ENCODE data around the gene HDAC9.
"Not testable (repeated sequence)": the region's sequence is repeated elsewhere in the genome, so short reads cannot be mapped to it uniquely, and the experiment has no call there.

Gene HDAC9

DNA sequence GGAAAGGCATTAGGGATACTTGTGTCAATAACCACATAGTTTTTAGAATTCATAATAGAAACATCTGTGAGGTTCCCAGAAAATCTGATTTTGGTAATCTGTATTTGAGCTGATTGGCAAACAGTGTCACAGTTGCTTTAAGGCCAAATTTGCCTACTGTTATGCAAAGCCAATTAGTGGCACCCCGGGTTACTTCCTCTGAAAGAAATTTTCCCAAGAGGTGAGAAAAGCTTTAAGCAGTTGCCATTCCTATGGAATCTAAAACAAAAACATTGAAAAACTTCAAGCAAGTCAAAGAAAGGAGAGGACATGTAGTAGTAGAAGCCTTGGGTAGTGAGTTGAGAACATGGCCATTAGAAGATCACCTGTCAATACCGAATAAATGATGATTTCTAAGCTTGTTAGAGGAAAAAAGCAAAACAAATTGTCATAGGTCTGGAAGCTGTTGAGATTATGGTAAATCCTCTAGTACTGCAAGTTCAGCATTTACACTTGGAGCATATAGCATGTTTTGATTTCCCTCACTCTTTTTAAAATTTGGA is 445.1 kb downstream of the HDAC9 start:
- Mint-ChIP-seq H3K4me3 (no peak overlapping the region), H3K4me1 (ENCODE audit: low read depth) (no peaks in the 10 kb centered on the region), H3K27ac (no peak overlapping the region), H3K36me3 (no peaks in the 10 kb centered on the region), H3K9me3 (ENCODE audit: low read depth) (peaks cover 5% of the 10 kb centered on the region), H3K27me3 (no peaks in the 10 kb centered on the region)

DNA sequence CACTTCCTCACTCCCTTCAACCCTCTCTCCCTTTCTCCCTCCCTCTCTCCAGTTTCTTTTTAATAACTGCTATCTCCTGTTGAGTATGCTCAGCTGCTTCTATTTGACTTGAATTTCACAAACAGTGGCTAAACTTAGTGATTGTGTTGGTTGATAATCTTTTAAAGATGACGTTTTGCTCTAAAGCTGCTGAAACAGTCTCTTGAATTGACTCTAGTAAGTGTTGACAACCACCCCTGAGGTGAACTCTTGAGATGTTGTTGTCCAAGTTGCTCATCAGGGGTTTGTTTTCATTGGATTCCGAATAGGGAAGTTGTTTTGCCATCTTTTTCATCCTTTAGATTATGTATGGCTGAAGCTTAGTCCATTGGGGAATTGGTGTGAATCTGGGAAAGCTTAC is 445.7 kb downstream of the HDAC9 start:
- no peaks in the 10 kb centered on the region for H3K36me3 Mint-ChIP-seq
- H3K27ac Mint-ChIP-seq, result no peak overlapping the region
- no peaks in the 10 kb centered on the region for H3K27me3 Mint-ChIP-seq
- H3K9me3 Mint-ChIP-seq (ENCODE audit: low read depth), result no peaks in the 10 kb centered on the region
- H3K4me1 Mint-ChIP-seq (ENCODE audit: low read depth), result no peaks in the 10 kb centered on the region
- no peak overlapping the region for H3K4me3 Mint-ChIP-seq

DNA sequence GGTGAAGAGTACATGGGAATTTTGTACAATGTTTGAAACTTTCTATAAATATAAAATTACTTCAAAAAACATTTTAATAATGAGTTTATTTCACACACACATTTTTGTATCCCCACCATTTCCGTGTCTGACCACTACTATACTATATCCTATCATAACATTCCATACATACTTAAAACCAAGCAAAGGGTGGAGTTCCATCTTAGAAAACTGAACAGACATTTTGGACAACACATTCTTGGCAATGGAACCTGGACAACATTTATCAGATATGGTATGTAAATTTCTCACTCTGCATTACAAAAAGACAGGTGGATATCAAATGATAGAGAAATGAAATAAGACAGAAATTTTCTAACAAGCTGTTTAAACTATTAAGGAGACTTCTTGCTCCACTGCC is 453.0 kb downstream of the HDAC9 start:
- H3K27me3 Mint-ChIP-seq, result no peaks in the 10 kb centered on the region
- H3K36me3 Mint-ChIP-seq, result no peaks in the 10 kb centered on the region
- no peaks in the 10 kb centered on the region for H3K4me1 Mint-ChIP-seq (ENCODE audit: low read depth)
- H3K4me3 Mint-ChIP-seq, result no peak overlapping the region
- H3K27ac Mint-ChIP-seq, result no peak overlapping the region
- peaks cover 4% of the 10 kb centered on the region for H3K9me3 Mint-ChIP-seq (ENCODE audit: low read depth)

DNA sequence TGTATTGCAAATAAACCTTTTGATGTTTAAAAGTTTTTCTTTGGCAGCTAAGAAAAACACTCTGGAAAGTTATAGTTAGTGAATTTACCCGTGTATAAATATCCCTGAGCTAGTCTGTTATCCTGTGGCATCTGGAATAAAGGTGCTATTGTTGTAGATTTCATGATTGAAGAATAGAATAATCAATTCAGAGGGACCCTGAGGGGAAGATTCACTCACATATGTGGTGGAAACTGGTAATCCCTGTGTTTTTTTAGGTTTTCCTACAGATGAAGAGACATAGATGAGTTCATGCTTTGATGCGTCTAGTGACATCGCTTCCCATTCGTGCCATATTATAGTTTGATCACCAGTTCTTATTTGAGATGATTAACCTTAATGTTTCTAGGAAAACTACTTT is 457.3 kb downstream of the HDAC9 start:
- no peaks in the 10 kb centered on the region for H3K36me3 Mint-ChIP-seq
- no peaks in the 10 kb centered on the region for H3K4me1 Mint-ChIP-seq (ENCODE audit: low read depth)
- no peak overlapping the region for H3K27ac Mint-ChIP-seq
- H3K9me3 Mint-ChIP-seq (ENCODE audit: low read depth), result peaks cover 4% of the 10 kb centered on the region
- H3K4me3 Mint-ChIP-seq, result no peak overlapping the region
- H3K27me3 Mint-ChIP-seq, result no peaks in the 10 kb centered on the region

DNA sequence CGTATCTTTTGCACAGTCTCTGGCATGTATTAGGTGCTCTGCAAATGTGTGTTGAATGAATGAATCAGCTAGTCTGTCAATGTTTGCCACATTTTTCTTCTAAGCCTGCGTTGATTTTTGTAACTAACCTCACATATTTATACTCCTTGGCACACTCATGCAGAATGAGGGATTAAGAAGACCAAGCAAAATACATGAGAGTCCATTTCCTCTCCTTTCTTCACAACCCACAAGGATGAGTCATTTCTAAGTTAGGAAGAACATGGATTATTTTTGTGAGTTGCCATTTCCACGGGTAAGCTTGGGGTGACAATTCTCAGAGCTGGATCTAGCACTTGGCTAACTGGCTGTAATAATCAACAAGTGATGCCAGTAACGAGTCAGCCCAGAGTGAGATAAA is 463.1 kb downstream of the HDAC9 start:
- H3K27ac Mint-ChIP-seq, result no peak overlapping the region
- no peaks in the 10 kb centered on the region for H3K36me3 Mint-ChIP-seq
- no peaks in the 10 kb centered on the region for H3K4me1 Mint-ChIP-seq (ENCODE audit: low read depth)
- H3K4me3 Mint-ChIP-seq, result no peak overlapping the region
- peaks cover 7% of the 10 kb centered on the region for H3K9me3 Mint-ChIP-seq (ENCODE audit: low read depth)
- H3K27me3 Mint-ChIP-seq, result no peaks in the 10 kb centered on the region

DNA sequence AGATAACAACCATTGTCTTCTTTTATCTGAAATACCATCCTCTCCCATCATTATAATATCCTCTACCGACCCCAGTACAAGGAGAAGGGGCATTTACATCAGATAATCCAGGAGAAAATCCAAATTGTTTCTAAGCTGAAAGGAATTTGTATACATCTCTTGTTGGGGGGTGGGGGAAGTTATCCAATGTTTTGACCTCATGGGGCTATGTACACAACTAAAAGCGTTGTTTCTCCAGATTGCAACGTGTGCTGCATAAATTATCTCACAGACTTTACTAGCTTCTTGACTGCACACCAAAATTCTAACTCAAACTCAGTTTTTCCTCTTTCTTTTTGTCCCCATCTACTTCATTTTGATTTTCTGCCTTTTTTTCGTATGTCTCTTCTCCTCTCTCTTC is 465.2 kb downstream of the HDAC9 start:
- H3K4me3 Mint-ChIP-seq, result no peak overlapping the region
- no peaks in the 10 kb centered on the region for H3K36me3 Mint-ChIP-seq
- H3K4me1 Mint-ChIP-seq (ENCODE audit: low read depth), result no peaks in the 10 kb centered on the region

DNA sequence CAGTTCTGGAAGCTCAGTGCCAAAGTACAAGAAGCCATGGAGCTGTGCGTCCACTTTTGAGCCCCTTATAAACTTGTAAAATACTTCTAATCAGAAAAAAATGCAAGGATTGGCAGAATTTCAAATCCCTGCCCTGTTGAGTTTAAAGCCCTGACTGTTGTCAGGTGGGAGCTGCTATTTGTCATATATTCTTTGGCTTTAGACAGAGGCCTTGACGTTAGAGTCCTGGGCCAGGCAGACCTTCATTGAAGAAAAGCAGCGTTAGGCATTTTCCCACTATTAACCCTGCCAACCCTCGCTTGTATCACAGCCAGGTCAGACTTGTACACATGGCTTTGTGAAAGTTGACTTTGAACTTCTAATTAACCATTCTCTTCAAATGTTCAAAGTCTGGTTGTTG is 466.5 kb downstream of the HDAC9 start:
- H3K4me3 Mint-ChIP-seq, result no peak overlapping the region
- H3K36me3 Mint-ChIP-seq, result no peaks in the 10 kb centered on the region
- H3K27ac Mint-ChIP-seq, result no peak overlapping the region
- peaks cover 11% of the 10 kb centered on the region for H3K9me3 Mint-ChIP-seq (ENCODE audit: low read depth)
- H3K27me3 Mint-ChIP-seq, result no peaks in the 10 kb centered on the region
- no peaks in the 10 kb centered on the region for H3K4me1 Mint-ChIP-seq (ENCODE audit: low read depth)

More for the DNA sequence above, 465.2 kb downstream of the HDAC9 start:
- Mint-ChIP-seq H3K27me3 (no peaks in the 10 kb centered on the region), H3K9me3 (ENCODE audit: low read depth) (peaks cover 11% of the 10 kb centered on the region), H3K27ac (no peak overlapping the region)

DNA sequence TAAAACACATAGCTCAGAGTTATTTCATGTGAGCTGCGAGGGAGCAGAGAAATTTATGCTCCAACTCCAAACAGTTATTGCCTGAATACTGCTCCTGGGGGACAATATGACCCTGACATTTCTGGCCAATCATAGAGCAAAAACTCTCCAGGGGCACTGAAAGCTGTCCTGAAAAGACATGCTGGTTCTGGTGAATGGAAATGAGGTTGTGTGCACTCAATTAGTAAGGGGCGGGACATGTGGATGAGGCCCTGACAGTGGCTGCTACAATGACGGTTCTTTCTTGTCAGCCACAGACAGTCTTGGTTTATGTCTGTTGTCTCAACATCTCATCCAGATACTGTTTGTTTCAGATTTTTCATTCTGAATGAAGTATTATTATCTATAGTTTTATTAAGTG is 470.1 kb downstream of the HDAC9 start:
- H3K27me3 Mint-ChIP-seq, result no peaks in the 10 kb centered on the region
- no peaks in the 10 kb centered on the region for H3K4me1 Mint-ChIP-seq (ENCODE audit: low read depth)
- no peak overlapping the region for H3K4me3 Mint-ChIP-seq
- no peak overlapping the region for H3K27ac Mint-ChIP-seq
- no peaks in the 10 kb centered on the region for H3K36me3 Mint-ChIP-seq
- peaks cover 10% of the 10 kb centered on the region for H3K9me3 Mint-ChIP-seq (ENCODE audit: low read depth)

DNA sequence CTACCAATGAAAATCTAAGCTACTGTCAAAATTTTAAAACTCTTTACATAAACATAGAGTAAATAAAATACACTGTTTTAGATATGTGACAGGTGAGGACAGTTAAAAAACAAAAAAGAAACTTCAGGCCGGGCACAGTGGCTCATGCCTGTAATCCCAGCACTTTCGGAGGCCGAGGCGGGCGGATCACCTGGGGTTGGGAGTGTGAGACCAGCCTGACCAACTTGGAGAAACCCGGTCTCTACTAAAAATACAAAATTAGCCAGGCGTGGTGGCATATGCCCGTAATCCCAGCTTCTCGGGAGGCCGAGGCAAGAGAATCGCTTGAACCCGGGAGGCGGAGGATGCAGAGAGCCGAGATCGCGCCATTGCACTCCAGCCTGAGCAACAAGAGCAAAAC is 472.2 kb downstream of the HDAC9 start:
- H3K27ac Mint-ChIP-seq; H3K27me3 Mint-ChIP-seq; H3K36me3 Mint-ChIP-seq; H3K9me3 Mint-ChIP-seq (ENCODE audit: low read depth); H3K4me1 Mint-ChIP-seq (ENCODE audit: low read depth); H3K4me3 Mint-ChIP-seq: not testable (repeated sequence)

DNA sequence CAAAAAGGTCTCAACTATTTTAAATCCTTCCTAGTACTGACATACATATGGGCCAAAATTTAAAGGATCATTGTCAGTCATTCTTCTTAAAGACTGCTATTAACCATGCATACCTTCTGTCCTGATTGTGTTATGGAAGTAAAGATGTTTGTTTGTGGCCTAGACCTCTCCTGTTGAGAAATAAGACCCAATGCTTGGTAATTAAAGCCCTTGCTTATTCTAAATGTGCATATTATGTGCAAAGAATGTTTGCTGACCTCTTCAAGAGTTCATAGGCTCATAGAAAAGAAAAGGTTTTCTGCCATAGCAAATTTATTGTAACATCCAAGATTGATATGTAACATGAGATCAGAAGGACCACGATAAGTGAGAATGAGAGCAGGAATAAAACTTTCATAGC is 476.3 kb downstream of the HDAC9 start:
- H3K9me3 Mint-ChIP-seq (ENCODE audit: low read depth), result peaks cover 12% of the 10 kb centered on the region
- no peaks in the 10 kb centered on the region for H3K4me1 Mint-ChIP-seq (ENCODE audit: low read depth)
- no peak overlapping the region for H3K27ac Mint-ChIP-seq
- no peak overlapping the region for H3K4me3 Mint-ChIP-seq
- H3K36me3 Mint-ChIP-seq, result no peaks in the 10 kb centered on the region
- no peaks in the 10 kb centered on the region for H3K27me3 Mint-ChIP-seq

DNA sequence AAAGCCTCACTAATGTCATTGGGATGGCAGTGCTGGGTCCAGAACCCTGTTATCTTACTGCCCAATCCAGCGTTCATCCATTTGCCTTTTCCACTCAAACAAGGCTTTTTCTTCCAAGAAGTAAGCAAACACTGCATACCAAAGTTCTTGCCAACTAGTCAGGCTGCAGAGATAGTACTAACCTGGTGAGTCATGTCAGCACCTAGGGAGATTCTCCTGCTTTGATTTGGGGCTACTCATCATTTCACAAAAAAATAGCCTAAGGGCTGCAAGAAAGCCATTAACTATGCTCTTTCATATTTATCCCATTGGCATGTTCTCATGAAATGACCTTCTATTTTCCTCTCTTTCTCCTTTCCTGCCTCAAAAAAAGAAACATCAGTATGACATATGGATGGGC is 479.3 kb downstream of the HDAC9 start:
- H3K36me3 Mint-ChIP-seq, result no peaks in the 10 kb centered on the region
- no peak overlapping the region for H3K27ac Mint-ChIP-seq
- H3K4me1 Mint-ChIP-seq (ENCODE audit: low read depth), result no peaks in the 10 kb centered on the region
- H3K9me3 Mint-ChIP-seq (ENCODE audit: low read depth), result peaks cover 17% of the 10 kb centered on the region
- no peaks in the 10 kb centered on the region for H3K27me3 Mint-ChIP-seq
- no peak overlapping the region for H3K4me3 Mint-ChIP-seq

DNA sequence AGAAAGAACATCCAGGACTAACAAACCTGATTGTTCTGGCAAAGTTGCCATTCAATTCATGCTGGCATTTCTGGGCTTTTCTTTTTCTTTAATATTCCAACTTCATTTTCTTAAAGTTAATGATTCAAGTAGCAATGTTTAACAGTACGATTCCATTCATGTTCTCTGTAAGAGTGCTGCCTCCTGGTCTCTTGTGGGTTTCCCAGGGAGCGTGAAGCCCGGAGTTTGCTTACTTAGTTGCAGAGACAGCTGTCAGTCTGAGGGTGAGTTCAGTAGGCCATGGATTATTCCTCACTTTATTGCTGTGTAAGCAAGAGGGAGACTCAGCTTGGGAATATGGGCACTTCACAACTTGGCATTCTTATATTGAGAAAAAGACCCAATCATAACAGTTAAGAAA is 479.7 kb downstream of the HDAC9 start:
- Mint-ChIP-seq H3K9me3 (ENCODE audit: low read depth) (peaks cover 21% of the 10 kb centered on the region), H3K27me3 (no peaks in the 10 kb centered on the region), H3K27ac (no peak overlapping the region), H3K36me3 (no peaks in the 10 kb centered on the region), H3K4me1 (ENCODE audit: low read depth) (no peaks in the 10 kb centered on the region), H3K4me3 (no peak overlapping the region)

DNA sequence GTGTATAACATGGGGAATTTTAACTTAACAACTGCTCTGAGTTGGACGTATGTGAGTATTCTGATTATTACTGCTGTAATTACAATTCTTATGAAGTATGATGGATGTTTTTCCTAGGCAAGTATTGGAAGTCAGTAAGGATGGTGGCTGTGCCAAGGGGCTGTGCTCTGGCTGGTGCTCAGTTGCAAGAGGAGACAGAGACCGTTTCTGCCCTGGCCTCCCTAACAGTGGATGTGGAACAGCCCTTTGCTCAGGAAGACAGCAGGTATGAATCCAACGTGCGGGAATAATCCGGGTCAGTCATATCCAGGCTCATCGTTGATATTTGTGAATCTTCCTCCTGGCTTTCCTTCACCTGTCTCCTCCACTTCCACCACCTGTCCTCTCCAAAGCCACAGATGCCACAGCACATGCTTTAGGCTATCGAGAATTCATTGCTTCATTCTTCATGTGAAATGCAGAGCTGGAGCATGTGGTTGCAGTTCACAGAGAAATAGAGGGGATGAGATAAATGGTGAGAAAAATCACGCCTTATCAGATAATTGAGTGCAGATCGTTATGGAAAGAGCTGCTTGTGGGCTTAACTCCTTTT is 480.2 kb downstream of the HDAC9 start:
- Mint-ChIP-seq H3K27me3 (no peaks in the 10 kb centered on the region), H3K27ac (no peak overlapping the region)

DNA sequence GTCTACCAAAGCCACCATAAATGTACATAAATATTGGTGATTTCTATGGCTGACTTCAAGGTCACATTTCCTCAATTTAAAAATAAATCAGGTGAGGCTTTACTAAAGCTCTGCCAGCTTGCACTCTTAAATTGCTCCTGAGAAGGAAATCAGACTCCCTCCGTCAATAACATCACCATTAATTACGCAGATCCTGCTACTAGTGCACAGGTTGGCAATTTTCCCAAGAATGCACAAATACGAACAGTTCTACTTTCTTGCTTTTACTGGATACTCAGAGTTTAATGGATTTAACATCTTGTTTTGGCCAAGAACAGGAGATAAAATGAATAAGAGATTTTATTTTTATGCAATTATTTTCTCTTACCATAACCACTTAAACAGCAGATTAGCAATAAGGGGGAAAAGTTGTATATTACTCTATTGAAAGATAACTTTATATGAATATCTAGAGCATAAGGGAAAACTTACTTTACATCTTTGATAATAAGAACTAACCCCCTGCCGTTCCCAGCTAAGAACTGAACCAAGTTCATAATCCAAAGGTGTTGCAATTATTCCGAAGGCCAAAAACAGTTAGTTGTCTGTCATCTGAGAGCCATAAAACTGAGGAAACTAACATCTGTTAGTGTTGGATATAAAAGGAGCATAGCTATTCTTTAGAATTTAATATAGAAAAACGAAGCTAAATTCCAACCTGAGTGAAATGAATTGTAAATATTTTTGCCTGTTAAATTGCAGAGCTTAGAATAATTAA is 481.3 kb downstream of the HDAC9 start:
- H3K4me1 Mint-ChIP-seq (ENCODE audit: low read depth), result no peaks in the 10 kb centered on the region
- no peak overlapping the region for H3K4me3 Mint-ChIP-seq
- peaks cover 23% of the 10 kb centered on the region for H3K9me3 Mint-ChIP-seq (ENCODE audit: low read depth)

More for the DNA sequence above, 480.2 kb downstream of the HDAC9 start:
- H3K36me3 Mint-ChIP-seq, result no peaks in the 10 kb centered on the region
- no peak overlapping the region for H3K4me3 Mint-ChIP-seq
- H3K4me1 Mint-ChIP-seq (ENCODE audit: low read depth), result no peaks in the 10 kb centered on the region
- H3K9me3 Mint-ChIP-seq (ENCODE audit: low read depth), result peaks cover 23% of the 10 kb centered on the region

DNA sequence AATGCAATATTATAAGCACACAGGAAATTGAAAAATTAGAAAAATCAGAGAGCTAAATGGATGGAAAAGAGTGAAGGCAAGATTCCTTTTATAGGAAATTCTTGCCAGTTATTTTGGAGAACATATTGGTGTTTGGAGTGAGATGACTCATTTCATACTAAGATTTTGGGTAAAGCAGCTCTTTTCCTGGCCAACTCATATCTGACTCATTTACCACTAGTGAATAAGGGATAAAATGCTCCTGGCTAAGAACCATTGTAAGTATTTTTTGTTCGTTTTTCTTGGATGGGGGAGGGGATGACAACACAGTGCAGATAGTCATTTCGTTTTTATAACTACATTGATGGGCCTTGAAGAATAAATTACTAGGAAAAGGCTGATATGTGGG is 482.6 kb downstream of the HDAC9 start:
- Mint-ChIP-seq H3K27me3 (no peaks in the 10 kb centered on the region), H3K4me1 (ENCODE audit: low read depth) (no peaks in the 10 kb centered on the region), H3K4me3 (no peak overlapping the region), H3K36me3 (no peaks in the 10 kb centered on the region), H3K27ac (no peak overlapping the region), H3K9me3 (ENCODE audit: low read depth) (peaks cover 19% of the 10 kb centered on the region)

More for the DNA sequence above, 481.3 kb downstream of the HDAC9 start:
- no peaks in the 10 kb centered on the region for H3K36me3 Mint-ChIP-seq
- H3K27me3 Mint-ChIP-seq, result no peaks in the 10 kb centered on the region
- H3K27ac Mint-ChIP-seq, result no peak overlapping the region

DNA sequence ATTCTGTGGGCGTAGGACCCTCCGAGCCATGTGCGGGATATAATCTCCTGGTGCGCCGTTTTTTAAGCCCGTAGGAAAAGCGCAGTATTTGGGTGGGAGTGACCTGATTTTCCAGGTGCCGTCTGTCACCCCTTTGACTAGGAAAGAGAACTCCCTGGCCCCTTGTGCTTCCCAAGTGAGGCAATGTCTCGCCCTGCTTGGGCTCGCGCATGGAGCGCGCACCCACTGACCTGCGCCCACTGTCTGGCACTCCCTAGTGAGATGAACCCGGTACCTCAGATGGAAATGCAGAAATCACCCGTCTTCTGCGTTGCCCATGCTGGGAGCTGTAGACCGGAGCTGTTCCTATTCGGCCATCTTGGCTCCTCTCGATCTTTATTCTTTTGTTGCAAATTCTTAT is 495.2 kb downstream of the HDAC9 start:
- not testable (repeated sequence) for H3K27me3 Mint-ChIP-seq; H3K4me1 Mint-ChIP-seq (ENCODE audit: low read depth); H3K4me3 Mint-ChIP-seq; H3K36me3 Mint-ChIP-seq; H3K9me3 Mint-ChIP-seq (ENCODE audit: low read depth); H3K27ac Mint-ChIP-seq

Measured in activated naive CD8-positive, alpha-beta T cell (primary cell).